ENCODE data around the gene PCGF3. TPM values are rescaled to one million over a fixed set of nuclear protein-coding genes. Genes with fewer than 3 reads are reported as not detected.

PCGF3 gene, protein sequence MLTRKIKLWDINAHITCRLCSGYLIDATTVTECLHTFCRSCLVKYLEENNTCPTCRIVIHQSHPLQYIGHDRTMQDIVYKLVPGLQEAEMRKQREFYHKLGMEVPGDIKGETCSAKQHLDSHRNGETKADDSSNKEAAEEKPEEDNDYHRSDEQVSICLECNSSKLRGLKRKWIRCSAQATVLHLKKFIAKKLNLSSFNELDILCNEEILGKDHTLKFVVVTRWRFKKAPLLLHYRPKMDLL
- total RNA-seq = 59.6 TPM
- polyA plus RNA-seq (ENCODE audit: insufficient read depth, low read depth, low replicate concordance) = 21.7 TPM
- long read RNA-seq, donor 1, full-length matches to known transcripts = 35 of 35 reads
- long read RNA-seq, donor 1, partial matches to known transcripts = 0 of 35 reads
- long read RNA-seq, donor 1, other reads (novel, unspliced or antisense) = 0 of 35 reads
- long read RNA-seq, donor 2, transcript PCGF3-213 (1 exons, 1,899 nt) = major isoform, 33 of 40 reads
- long read RNA-seq, donor 2, partial matches to known transcripts = 5 of 40 reads
- long read RNA-seq, donor 2, other reads (novel, unspliced or antisense) = 0 of 40 reads
- long read RNA-seq, donor 3, full-length matches to known transcripts = 34 of 34 reads
- long read RNA-seq, donor 3, partial matches to known transcripts = 0 of 34 reads
- long read RNA-seq, donor 3, other reads (novel, unspliced or antisense) = 0 of 34 reads
- long read RNA-seq, donor 4, full-length matches to known transcripts = 44 of 44 reads
- long read RNA-seq, donor 4, partial matches to known transcripts = 0 of 44 reads
- long read RNA-seq, donor 4, other reads (novel, unspliced or antisense) = 0 of 44 reads
- long read RNA-seq, donor 5, transcript PCGF3-213 (1 exons, 1,899 nt) = major isoform, 5 of 5 reads
- long read RNA-seq, donor 5, partial matches to known transcripts = 0 of 5 reads
- long read RNA-seq, donor 5, other reads (novel, unspliced or antisense) = 0 of 5 reads
- long read RNA-seq, donor 6, transcript PCGF3-213 (1 exons, 1,899 nt) = major isoform, 11 of 12 reads
- long read RNA-seq, donor 6, partial matches to known transcripts = 0 of 12 reads
- long read RNA-seq, donor 6, other reads (novel, unspliced or antisense) = 0 of 12 reads
- long read RNA-seq, donor 7, full-length matches to known transcripts = 64 of 81 reads
- long read RNA-seq, donor 7, partial matches to known transcripts = 8 of 81 reads
- long read RNA-seq, donor 7, other reads (novel, unspliced or antisense) = 9 of 81 reads
- long read RNA-seq, donor 8, full-length matches to known transcripts = 26 of 37 reads
- long read RNA-seq, donor 8, partial matches to known transcripts = 11 of 37 reads
- long read RNA-seq, donor 8, other reads (novel, unspliced or antisense) = 0 of 37 reads
- long read RNA-seq, donor 9, transcript PCGF3-213 (1 exons, 1,899 nt) = major isoform, 9 of 9 reads
- long read RNA-seq, donor 9, partial matches to known transcripts = 0 of 9 reads
- long read RNA-seq, donor 9, other reads (novel, unspliced or antisense) = 0 of 9 reads
- long read RNA-seq, donor 10, full-length matches to known transcripts = 46 of 46 reads
- long read RNA-seq, donor 10, partial matches to known transcripts = 0 of 46 reads
- long read RNA-seq, donor 10, other reads (novel, unspliced or antisense) = 0 of 46 reads

DNA sequence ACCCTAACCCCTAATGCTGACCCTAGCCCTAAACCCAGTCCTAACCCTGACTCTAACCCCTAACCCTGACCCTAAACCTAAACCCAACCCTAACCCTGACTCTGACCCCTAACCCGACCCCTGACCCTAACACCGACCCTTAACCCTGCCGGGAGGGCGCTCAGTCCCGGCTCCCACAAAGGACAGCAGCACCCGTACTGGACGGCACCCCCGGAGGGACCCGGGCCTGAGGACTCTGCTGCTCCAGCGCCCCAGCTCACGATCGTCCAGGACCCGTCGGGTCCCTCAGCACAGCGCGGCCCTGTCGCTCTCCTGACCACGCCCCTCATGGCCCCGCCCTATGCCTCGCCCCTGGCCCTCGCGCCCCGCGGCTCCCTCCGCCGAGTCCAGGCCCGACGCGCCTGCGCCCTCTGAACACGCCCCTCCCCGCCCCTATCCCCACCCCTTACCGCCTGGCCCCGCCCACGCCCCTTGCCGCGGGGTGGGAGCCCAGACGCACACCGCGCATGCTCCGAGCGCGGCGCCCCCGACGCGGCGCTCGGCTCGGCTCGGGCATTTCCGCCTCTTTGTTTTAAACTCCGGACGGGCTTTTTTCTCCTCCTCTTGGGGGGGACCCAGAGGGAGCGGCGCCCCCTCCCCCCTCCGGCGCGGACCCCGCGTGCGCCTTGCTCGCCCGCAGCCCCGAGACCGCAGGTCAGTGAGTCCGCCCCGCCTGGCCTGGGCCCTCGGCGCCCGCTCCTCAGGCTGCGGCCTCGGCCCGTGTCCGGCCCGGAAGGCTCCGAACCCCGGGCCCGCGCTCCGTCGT, at the start of gene PCGF3:
Gene PCGF3, plus strand, starts transcription at position 555 of the 805 bp plus-strand sequence. CDS start 27,849 bp downstream, outside the sequence.
- DNase-seq = peak; percentile 97 to 99 (median 98)
- peak within 1 kb of the TSS; percentile 60 to 71 for H3K27ac ChIP-seq (ENCODE audit: low read depth in 2 of 2, low read length in 2 of 2)
- TF ChIP-seq, protein P1, sequence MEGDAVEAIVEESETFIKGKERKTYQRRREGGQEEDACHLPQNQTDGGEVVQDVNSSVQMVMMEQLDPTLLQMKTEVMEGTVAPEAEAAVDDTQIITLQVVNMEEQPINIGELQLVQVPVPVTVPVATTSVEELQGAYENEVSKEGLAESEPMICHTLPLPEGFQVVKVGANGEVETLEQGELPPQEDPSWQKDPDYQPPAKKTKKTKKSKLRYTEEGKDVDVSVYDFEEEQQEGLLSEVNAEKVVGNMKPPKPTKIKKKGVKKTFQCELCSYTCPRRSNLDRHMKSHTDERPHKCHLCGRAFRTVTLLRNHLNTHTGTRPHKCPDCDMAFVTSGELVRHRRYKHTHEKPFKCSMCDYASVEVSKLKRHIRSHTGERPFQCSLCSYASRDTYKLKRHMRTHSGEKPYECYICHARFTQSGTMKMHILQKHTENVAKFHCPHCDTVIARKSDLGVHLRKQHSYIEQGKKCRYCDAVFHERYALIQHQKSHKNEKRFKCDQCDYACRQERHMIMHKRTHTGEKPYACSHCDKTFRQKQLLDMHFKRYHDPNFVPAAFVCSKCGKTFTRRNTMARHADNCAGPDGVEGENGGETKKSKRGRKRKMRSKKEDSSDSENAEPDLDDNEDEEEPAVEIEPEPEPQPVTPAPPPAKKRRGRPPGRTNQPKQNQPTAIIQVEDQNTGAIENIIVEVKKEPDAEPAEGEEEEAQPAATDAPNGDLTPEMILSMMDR (IDR thresholded peaks at IDR 0.05; ENCODE audit: borderline replicate concordance, extremely low read depth, insufficient read depth) = no peak
- intact Hi-C loops (cut with DNase I) = no loop called here
- H3K27me3 ChIP-seq (ENCODE audit: control insufficient read depth, insufficient read depth, low read length) = no peaks in the 10 kb centered on the region
- H3K4me3 ChIP-seq (ENCODE audit: low read length in 3 of 3) = peak within 1 kb of the TSS; percentile 47 to 80 (median 75)
- H3K9ac ChIP-seq (ENCODE audit: low read length in 3 of 3) = peak within 1 kb of the TSS; percentile 43 to 94 (median 94)
- no peaks in the 10 kb centered on the region for H3K9me3 ChIP-seq (ENCODE audit: control insufficient read depth in 2 of 3, insufficient read depth in 1 of 3, low read length in 3 of 3)
- peaks cover 0 to 25% (median 0%) of the 10 kb centered on the region in 3 donors for H3K4me1 ChIP-seq (ENCODE audit: control insufficient read depth in 2 of 3, insufficient read depth in 2 of 3, low read depth in 1 of 3, low read length in 3 of 3)
- no peaks in the 10 kb centered on the region for H3K36me3 ChIP-seq (ENCODE audit: control insufficient read depth in 2 of 3, insufficient read depth in 3 of 3, low read length in 3 of 3)
- no peak for FAIRE-seq

DNA sequence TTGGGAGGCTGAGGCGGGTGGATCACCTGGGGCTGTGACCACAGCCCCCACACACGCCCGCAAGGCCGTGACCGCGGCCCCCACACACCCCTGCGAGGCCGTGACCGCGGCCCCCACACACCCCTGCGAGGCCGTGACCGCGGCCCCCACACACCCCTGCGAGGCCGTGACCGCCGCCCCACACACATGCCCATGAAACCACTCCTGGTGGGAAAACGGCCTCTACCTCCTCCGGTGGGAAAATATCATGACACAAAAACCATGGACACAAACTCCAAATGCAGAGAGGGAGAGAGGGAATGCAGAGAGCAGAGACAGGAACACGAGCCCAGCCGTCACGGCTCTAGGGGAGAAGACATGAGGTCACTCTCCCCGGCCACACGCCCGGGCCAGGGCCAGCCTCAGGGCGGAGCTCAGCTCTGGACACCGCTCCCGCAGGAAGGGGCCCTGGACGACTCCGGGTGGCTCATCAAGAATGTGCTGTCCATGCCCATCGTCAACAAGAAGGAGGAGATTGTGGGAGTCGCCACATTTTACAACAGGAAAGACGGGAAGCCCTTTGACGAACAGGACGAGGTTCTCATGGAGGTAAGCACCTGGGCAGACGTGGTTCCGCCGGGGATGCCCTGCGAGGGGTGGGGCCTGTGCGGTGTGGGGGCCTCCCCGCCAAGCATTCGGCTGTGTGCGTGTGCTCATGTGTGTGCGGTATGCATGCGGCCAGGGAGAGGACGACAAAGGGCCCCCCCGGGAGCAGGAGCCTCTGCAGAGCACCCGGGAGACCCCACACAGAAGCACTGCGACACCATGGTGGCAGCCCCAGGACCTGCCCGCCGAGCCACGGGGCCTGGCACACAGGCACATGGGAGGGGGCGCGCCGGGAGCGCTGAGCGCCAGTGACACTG, 48.9 kb upstream of the PCGF3 start:
- Histone ChIP-seq H3K36me3 (ENCODE audit: control insufficient read depth in 2 of 3, insufficient read depth in 3 of 3, low read length in 3 of 3) (no peaks in the 10 kb centered on the region), H3K27me3 (ENCODE audit: control insufficient read depth, insufficient read depth, low read length) (no peaks in the 10 kb centered on the region), H3K9me3 (ENCODE audit: control insufficient read depth in 2 of 3, insufficient read depth in 1 of 3, low read length in 3 of 3) (no peaks in the 10 kb centered on the region), H3K27ac (ENCODE audit: low read depth in 2 of 2, low read length in 2 of 2) (no peak overlapping the region), H3K9ac (ENCODE audit: low read length in 3 of 3) (no peak overlapping the region), H3K4me1 (ENCODE audit: control insufficient read depth in 2 of 3, insufficient read depth in 2 of 3, low read depth in 1 of 3, low read length in 3 of 3) (no peaks in the 10 kb centered on the region), H3K4me3 (ENCODE audit: low read length in 3 of 3) (no peak overlapping the region)
- DNase-seq (peak in 4 of 5 donors; percentile 50 to 68 (median 66)), FAIRE-seq (no peak)
- intact Hi-C loops (cut with DNase I) = no loop called here
- TF ChIP-seq, protein P1 (IDR thresholded peaks at IDR 0.05; ENCODE audit: borderline replicate concordance, extremely low read depth, insufficient read depth) = no peak

All from kidney (tissue), 22 donors.